Gastrocnemius medialis (tissue), 4 donors: ENCODE measurements around the gene ARL14EP.

Experiments used
- CTCF ChIP-seq, 5 experiments: fragments of 450-650 bp in 3 of 5; fragments of 200-600 bp in 2 of 5; sonication (generic) in 2 of 5; IDR thresholded peaks in 4 of 5; conservative IDR thresholded peaks in 1 of 5; 1 replicate in 4 of 5; 2 replicates in 1 of 5; pipeline ENCODE4 v1.5.1; 2016 to 2019; ENCODE audit warnings: antibody characterized with exemption in 5 of 5, mild to moderate bottlenecking in 3 of 5, moderate library complexity in 3 of 5
- POLR2A ChIP-seq, 2 donors: fragments of 450-650 bp; IDR thresholded peaks; one replicate each; pipeline ENCODE4 v1.6.1; 2017; ENCODE audit warnings: antibody characterized with exemption in 2 of 2, mild to moderate bottlenecking in 2 of 2, moderate library complexity in 2 of 2

- TF ChIP-seq CTCF (IDR thresholded peaks at IDR 0.05 in 4 of 5, conservative IDR thresholded peaks at IDR 0.05 in 1 of 5) (no peak), POLR2A (IDR thresholded peaks at IDR 0.05) (no peak)
These were observed 37.8 kb downstream of the ARL14EP start for GRCh38 chr11:30360741-30361140.
